Mucosa of gallbladder (tissue), 1 donor: ENCODE results near the gene APLP1. TPM values are rescaled to one million over a fixed set of nuclear protein-coding genes. Genes with fewer than 3 reads are reported as not detected.
A peak's percentile ranks its signal among the peaks of the same experiment; 100 is the strongest.
"Not testable (repeated sequence)": the region's sequence is repeated elsewhere in the genome, so short reads cannot be mapped to it uniquely, and the experiment has no call there.

Source experiments
- DNase-seq: peaks from one replicate; pipeline ENCODE4 v3.0.0-alpha.2; 2020; ENCODE audit warnings: low spot score
- total RNA-seq: library from RNA; stranded (reverse); gene quantifications from one replicate; pipeline ENCODE4 v1.2.1, GENCODE V29; 2021
- donor health status: DM: no; HTN: no; CAD: no.

APLP1 gene
- total RNA-seq, 1 donor from 2014 or later: 85.6 TPM

DNA sequence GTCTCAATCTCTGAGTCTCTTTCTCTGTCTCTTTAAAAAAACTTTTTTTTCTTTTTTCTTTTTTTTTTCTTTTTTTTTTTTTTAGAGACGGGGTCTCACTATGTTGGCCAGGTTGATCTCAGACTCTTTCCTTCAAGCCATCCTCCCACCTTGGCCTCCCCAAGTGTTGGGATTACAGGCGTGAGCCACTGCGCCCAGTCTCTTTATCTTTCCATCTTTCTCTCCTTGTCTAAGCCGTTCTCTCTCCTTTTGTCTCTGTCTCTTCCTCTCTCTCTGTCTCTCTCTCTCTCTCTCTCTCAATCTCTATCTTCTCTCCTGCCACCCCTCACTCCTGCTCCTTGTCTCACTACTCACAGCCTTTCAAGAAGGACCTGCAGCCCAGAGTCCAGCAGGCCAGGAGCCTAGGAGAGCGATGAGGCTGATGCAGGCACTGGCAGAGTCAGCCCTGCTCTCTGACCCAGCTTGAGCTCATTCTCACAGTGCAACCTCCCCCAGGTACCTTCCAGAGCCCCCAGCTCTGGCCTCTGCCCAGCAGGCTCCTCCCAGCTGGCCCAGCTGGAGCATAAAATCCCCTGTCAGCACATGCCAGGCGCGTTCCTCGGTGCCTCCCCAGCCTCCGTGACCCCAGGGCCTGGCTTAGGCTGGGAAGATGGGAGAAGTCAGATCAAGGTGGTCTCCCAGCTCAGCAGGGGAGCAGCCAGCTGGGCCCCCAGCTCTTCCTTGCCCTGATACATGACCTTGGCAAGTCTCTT, 16.2 kb upstream of the APLP1 start, which contains the start of gene NPHS1:
NPHS1 (minus strand) TSS at position 476 of the 752 bp plus-strand sequence. CDS start 667 bp downstream, outside the sequence.
- no peak for DNase-seq

- no peak for DNase-seq
Observed at GRCh38 chr19:35853038-35853756, 15.2 kb upstream of the APLP1 start.

GRCh38 chr19:35856546-35857149, 11.7 kb upstream of the APLP1 start, which contains the start of gene KIRREL2:
Gene KIRREL2 (plus strand): TSS chr19:35856911. CDS start chr19:35857120, 209 bp downstream.
- no peak for DNase-seq

GRCh38 chr19:35858311-35858710, 10.1 kb upstream of the APLP1 start:
- DNase-seq: no peak

DNA sequence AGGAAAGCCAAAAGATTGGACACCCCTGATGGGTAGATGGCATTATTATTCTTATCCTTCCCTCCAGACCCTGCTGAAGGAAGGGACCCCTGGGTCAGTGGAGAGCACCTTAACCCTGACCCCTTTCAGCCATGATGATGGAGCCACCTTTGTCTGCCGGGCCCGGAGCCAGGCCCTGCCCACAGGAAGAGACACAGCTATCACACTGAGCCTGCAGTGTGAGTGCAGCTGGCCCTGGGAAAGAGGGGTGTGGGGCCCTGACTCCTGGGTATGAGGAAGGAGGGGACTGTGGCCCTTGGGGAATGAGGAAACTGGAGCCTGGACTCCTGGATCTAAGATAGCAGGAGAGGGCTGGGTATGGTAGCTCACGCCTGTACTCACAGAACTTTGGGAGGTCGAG, 9.0 kb upstream of the APLP1 start:
- no peak for DNase-seq

DNA sequence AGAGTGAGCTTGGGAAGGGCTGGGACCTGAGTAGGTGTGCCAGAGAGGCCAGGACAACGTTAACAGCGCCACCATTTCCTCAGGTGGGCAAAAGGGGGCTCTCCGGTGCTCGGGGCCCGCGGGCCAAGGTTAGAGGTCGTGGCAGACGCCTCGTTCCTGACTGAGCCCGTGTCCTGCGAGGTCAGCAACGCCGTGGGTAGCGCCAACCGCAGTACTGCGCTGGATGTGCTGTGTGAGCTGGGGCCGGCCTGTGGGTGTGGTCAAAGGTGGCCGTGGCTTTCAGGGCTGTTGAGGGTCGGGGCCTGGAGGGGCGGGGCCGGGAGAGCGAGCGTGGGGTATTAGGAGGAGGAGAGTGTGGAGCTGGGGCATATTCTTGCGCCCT, 7.9 kb upstream of the APLP1 start:
- no peak for DNase-seq

- no peak for DNase-seq
Observed at GRCh38 chr19:35860818-35861639, 7.3 kb upstream of the APLP1 start.

- no peak for DNase-seq
Observed at GRCh38 chr19:35861640-35862160, 6.7 kb upstream of the APLP1 start.

DNA sequence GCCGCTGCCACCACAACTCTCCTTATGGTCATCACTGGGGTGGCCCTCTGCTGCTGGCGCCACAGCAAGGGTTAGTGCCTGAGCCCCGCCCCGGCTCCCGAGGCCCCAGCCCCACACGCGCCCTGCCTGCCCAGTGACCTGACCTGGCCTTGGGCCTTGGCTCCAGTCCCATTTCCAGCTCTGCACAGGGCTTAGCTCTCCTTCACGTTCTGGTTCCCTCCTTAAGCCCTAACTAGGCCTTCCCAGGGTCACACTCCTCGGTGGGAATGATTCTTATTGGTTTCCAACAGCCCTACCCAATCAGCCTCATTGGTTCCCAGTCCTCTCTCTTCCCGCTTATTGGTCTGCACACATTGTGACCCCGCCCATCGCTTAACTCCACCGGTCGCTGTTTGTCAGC, 5.8 kb upstream of the APLP1 start:
- DNase-seq: no peak

DNA sequence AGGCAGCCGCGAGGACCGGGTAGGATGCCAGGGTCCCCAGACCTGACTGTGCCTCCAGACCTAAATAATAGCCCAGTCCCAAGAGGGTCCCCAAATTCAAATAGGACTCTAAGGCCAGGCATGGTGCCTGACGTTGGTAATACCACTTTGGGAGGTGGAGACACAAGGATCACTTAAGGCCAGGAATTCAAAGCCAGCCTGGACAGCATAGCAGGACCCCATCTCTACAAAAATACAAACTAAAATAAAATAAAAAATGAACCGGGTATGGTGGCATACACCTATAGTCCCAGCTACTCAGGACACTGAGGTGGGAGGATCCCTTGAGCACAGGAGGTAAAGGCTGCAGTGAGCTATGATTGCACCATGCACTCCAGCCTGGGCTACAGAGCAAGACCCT, 5.4 kb upstream of the APLP1 start:
- no peak for DNase-seq

DNA sequence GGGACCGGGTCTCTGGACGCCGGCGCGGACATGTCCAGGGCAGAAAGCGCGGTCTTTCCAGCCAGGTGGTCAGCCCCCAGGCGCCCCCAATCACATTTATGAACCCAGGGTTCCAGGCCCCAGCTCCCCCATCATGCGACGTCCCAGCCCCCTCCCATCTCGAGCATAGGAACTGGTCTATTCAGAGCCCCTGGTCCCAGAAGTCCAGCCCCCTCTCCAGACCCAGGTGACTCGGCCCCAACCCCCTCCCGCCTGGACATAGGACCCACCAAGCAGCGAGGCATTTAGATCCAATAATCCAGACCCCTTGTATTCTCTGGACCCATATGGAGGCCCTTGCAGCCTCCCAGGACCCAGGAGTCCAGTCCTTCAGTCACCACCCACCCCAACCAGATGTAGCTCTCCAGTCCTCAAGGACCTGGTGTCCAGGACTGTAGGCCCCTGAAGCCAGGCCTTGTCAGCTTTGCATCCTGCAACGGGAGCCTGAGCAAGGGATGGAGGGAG, 501 bp downstream of the APLP1 start:
- no peak for DNase-seq

GRCh38 chr19:35869327-35870123, 1.2 kb downstream of the APLP1 start:
- DNase-seq: peak; percentile 73

DNA sequence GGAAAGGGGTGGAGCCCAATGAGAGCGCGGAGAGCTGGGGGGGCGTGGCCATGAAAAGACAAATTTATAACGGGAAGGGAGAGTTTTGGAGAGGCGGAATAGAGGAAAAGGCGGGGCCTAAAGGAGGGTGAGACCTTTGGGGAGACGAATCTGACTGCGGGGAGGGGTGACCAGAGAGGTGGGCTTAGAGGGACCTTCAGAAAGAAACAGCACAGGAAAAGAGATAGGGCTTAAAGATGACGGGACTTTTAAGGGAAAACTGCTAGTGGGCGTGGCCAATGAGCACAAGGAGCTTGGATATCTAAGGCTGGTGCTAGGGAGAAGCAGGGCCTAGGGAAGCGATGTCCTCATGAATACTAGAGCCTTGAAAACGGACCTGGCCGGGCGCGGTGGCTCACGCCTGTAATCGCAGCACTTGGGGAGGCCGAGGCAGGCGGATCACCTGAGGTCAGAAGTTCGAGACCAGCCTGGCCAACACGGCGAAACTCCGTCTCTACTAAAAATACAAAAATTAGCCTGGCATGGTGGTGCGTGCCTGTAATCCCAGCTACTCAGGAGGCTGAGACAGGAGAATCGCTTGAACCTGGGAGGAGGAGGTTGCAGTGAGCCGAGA, 1.9 kb downstream of the APLP1 start:
- DNase-seq: not testable (repeated sequence)

GRCh38 chr19:35870798-35871197, 2.4 kb downstream of the APLP1 start:
- no peak for DNase-seq

- no peak for DNase-seq
Observed at GRCh38 chr19:35871611-35872010, 3.2 kb downstream of the APLP1 start.

- no peak for DNase-seq
Observed at GRCh38 chr19:35872180-35872579, 3.8 kb downstream of the APLP1 start.

DNA sequence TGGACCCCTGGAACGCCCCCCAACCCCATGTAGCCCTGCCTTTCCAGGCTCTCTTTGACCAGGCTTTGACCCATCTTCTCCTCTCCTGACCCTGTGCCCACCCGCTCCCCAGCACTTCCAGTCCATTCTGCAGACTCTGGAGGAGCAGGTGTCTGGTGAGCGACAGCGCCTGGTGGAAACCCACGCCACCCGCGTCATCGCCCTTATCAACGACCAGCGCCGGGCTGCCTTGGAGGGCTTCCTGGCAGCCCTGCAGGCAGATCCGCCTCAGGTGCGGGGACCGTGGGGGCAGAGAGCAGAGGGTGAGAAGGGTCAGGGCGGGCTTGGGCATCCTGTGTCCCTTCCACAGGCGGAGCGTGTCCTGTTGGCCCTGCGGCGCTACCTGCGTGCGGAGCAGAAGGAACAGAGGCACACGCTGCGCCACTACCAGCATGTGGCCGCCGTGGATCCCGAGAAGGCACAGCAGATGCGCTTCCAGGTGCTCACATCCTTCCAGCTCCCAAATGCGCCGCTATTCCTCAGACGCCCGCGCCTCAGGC, 6.1 kb downstream of the APLP1 start:
- no peak for DNase-seq

DNA sequence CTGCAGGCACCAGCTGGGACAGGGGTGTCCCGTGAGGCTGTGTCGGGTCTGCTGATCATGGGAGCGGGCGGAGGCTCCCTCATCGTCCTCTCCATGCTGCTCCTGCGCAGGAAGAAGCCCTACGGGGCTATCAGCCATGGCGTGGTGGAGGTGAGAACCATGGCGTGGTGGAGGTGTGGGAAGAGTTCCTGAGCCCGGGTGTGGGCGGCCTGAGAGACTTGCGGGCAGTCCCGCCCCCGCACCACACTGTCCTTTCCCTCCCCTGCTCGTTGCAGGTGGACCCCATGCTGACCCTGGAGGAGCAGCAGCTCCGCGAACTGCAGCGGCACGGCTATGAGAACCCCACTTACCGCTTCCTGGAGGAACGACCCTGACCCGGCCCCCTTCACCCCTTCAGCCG, 10.7 kb downstream of the APLP1 start:
- DNase-seq: no peak

DNA sequence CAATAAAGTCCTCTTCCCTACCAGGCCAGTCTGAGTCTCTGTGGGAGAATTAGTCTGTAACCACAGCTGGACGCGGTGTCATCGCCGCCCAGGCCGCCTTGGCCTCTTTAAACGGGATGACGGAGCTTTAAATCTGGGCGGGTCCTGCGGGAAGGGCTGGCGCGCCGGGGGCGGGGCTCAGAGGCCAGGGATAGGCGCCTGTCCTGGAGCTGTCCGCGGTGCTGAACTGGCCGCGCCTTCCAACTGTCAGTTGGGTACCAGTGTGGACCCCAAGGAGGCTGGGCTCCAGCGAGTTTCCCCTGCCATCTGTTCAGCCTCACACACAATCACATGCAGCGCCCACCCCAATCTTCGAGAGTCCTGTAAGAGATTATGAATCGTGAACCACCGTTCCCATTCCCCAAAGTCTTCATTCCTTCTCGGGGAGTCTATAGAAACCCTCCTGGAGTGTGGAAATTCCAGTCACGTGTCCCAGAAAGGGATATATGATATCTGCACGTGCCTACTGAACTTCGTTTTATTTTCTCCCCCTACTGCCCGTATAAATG, 11.5 kb downstream of the APLP1 start:
- DNase-seq: peak; percentile 90
